Bronchus fibroblast of lung (primary cell): ENCODE results near the gene SRRT. TPM values are rescaled to one million over a fixed set of nuclear protein-coding genes. Genes with fewer than 3 reads are reported as not detected.

Source experiments
- total RNA-seq: library from RNA; depleted of rRNA; stranded (reverse); fragments of >200 nt; gene quantifications from 2 replicates; pipeline ENCODE4 v1.2.3, GENCODE V29; 2015

The SRRT gene
- total RNA-seq, result 93.8 and 104 TPM in 2 replicates

GRCh38 chr7:100874577-100875355 is at the start of gene SRRT:
TSS of gene SRRT (plus strand) at chr7:100875103. CDS start at chr7:100875591, 488 bp downstream.

GRCh38 chr7:100827330-100828226 is 47.3 kb upstream of the SRRT start, which contains the start of gene EPHB4:
TSS of gene EPHB4 (minus strand) at chr7:100827523. CDS start at chr7:100827030, 493 bp downstream.

GRCh38 chr7:100852048-100852872 is 22.6 kb upstream of the SRRT start, which contains the start of gene SLC12A9:
TSS of gene SLC12A9 (plus strand) at chr7:100852713. CDS start at chr7:100854198, 1,485 bp downstream.

GRCh38 chr7:100867040-100867775 is 7.7 kb upstream of the SRRT start, which contains the start of gene TRIP6:
TSS of gene TRIP6 (plus strand) at chr7:100867387. CDS start at chr7:100867498, 111 bp downstream.

GRCh38 chr7:100888988-100889750 is 14.3 kb downstream of the SRRT start, which contains the start of gene UFSP1:
TSS of gene UFSP1 (minus strand) at chr7:100889715. CDS start at chr7:100889271, 444 bp downstream.

GRCh38 chr7:100895701-100895955 is 20.7 kb downstream of the SRRT start, which contains the start of gene ACHE:
TSS of gene ACHE (minus strand) at chr7:100895888. CDS start at chr7:100894232, 1,656 bp downstream.

Other genes starting within 250 kb of the SRRT start
- 0.17 and 0.30 TPM in 2 replicates for gene TFR2, start 233.6 kb upstream of the SRRT start, total RNA-seq
- gene ACTL6B, start 218.7 kb upstream of the SRRT start, total RNA-seq, result not detected in 2 replicates
- gene GNB2, start 201.4 kb upstream of the SRRT start, total RNA-seq, result 283 and 322 TPM in 2 replicates
- gene GIGYF1, start 180.9 kb upstream of the SRRT start, total RNA-seq, result 9.2 and 11.8 TPM in 2 replicates
- gene POP7, start 169.0 kb upstream of the SRRT start, total RNA-seq, result 56.2 and 63.2 TPM in 2 replicates
- not detected in 2 replicates for gene EPO, start 154.6 kb upstream of the SRRT start, total RNA-seq
- not detected in 2 replicates for gene ZAN, start 141.5 kb upstream of the SRRT start, total RNA-seq
- 42.2 and 46.8 TPM in 2 replicates for gene EPHB4, start 47.6 kb upstream of the SRRT start, total RNA-seq
- gene SLC12A9, start 22.4 kb upstream of the SRRT start, total RNA-seq, result 17.1 and 18.0 TPM in 2 replicates
- gene TRIP6, start 7.7 kb upstream of the SRRT start, total RNA-seq, result 76.3 and 95.2 TPM in 2 replicates
- 3.2 and 6.7 TPM in 2 replicates for gene UFSP1, start 14.6 kb downstream of the SRRT start, total RNA-seq
- gene ACHE, start 20.8 kb downstream of the SRRT start, total RNA-seq, result 0.34 TPM in 1 of 2 replicates, not detected in the other
- not detected in 2 replicates for gene MUC3A, start 74.4 kb downstream of the SRRT start, total RNA-seq
- 1.2 and 1.8 TPM in 2 replicates for gene MUC12, start 94.5 kb downstream of the SRRT start, total RNA-seq
- gene MUC17, start 145.0 kb downstream of the SRRT start, total RNA-seq, result not detected in 2 replicates
- 6.6 and 7.1 TPM in 2 replicates for gene TRIM56, start 210.4 kb downstream of the SRRT start, total RNA-seq